ENCODE data around the gene FEV. TPM values are rescaled to one million over a fixed set of nuclear protein-coding genes. Genes with fewer than 3 reads are reported as not detected.

FEV gene
- total RNA-seq, result not detected

GRCh38 chr2:218985021-218985324 is at the start of gene FEV:
Gene FEV (minus strand): TSS chr2:218985184. CDS start chr2:218985075, 109 bp downstream.
- peaks cover 22% of the 10 kb centered on the region for H3K4me1 Mint-ChIP-seq (ENCODE audit: low read depth)
- CTCF ChIA-PET, result interaction anchor here (5.7 kb wide), 1 partner anchor 11 kb away, joined by 58 read pairs; no protein-coding TSS in a partner anchor
- H3K4me3 Mint-ChIP-seq, result no peak within 1 kb of the TSS
- POLR2A ChIA-PET, result no interaction called here
- peak within 1 kb of the TSS; percentile 5 for H3K27ac Mint-ChIP-seq
- no peak for DNase-seq
- ATAC-seq, result no peak
- H3K36me3 Mint-ChIP-seq (ENCODE audit: low read depth), result peaks cover 2% of the 10 kb centered on the region
- H3K27me3 Mint-ChIP-seq (ENCODE audit: low read depth), result peaks cover 82% of the 10 kb centered on the region
- H3K9me3 Mint-ChIP-seq (ENCODE audit: insufficient read depth), result no peaks in the 10 kb centered on the region

- H3K27ac Mint-ChIP-seq, result no peak overlapping the region
- ChIA-PET POLR2A (no interaction called here), CTCF (no interaction called here)
- DNase-seq, result no peak
- no peaks in the 10 kb centered on the region for H3K36me3 Mint-ChIP-seq (ENCODE audit: low read depth)
- no peaks in the 10 kb centered on the region for H3K4me1 Mint-ChIP-seq (ENCODE audit: low read depth)
- H3K27me3 Mint-ChIP-seq (ENCODE audit: low read depth), result peaks cover 32% of the 10 kb centered on the region
- H3K4me3 Mint-ChIP-seq, result no peak overlapping the region
- ATAC-seq, result no peak
- no peaks in the 10 kb centered on the region for H3K9me3 Mint-ChIP-seq (ENCODE audit: insufficient read depth)
Observed at GRCh38 chr2:219032051-219032745, 47.2 kb upstream of the FEV start.

GRCh38 chr2:219031005-219031738 is 46.2 kb upstream of the FEV start:
- no peaks in the 10 kb centered on the region for H3K4me1 Mint-ChIP-seq (ENCODE audit: low read depth)
- ATAC-seq, result no peak
- no peak overlapping the region for H3K27ac Mint-ChIP-seq
- H3K36me3 Mint-ChIP-seq (ENCODE audit: low read depth), result no peaks in the 10 kb centered on the region
- ChIA-PET POLR2A (no interaction called here), CTCF (interaction anchor here (2.0 to 2.3 kb wide), 2 partner anchors 42 to 123 kb away, joined by 9 to 29 read pairs; no protein-coding TSS in a partner anchor)
- H3K4me3 Mint-ChIP-seq, result no peak overlapping the region
- DNase-seq, result no peak
- peaks cover 32% of the 10 kb centered on the region for H3K27me3 Mint-ChIP-seq (ENCODE audit: low read depth)
- H3K9me3 Mint-ChIP-seq (ENCODE audit: insufficient read depth), result no peaks in the 10 kb centered on the region

GRCh38 chr2:219030177-219030940 is 45.4 kb upstream of the FEV start:
- Mint-ChIP-seq H3K27ac (no peak overlapping the region), H3K4me1 (ENCODE audit: low read depth) (no peaks in the 10 kb centered on the region), H3K36me3 (ENCODE audit: low read depth) (no peaks in the 10 kb centered on the region), H3K4me3 (no peak overlapping the region), H3K27me3 (ENCODE audit: low read depth) (peaks cover 27% of the 10 kb centered on the region), H3K9me3 (ENCODE audit: insufficient read depth) (no peaks in the 10 kb centered on the region)
- CTCF ChIA-PET, result interaction anchor here (0.6 to 2.3 kb wide), 57 partner anchors 10 to 361 kb away, joined by 3 to 29 read pairs (median 5); partner anchors contain the start of genes CFAP65 and SLC23A3
- no peak for ATAC-seq
- POLR2A ChIA-PET, result interaction anchor here (0.5 kb wide), 1 partner anchor 22 kb away, joined by 3 read pairs; no protein-coding TSS in a partner anchor
- no peak for DNase-seq

- Mint-ChIP-seq H3K27ac (no peak overlapping the region), H3K27me3 (ENCODE audit: low read depth) (peaks cover 22% of the 10 kb centered on the region), H3K4me1 (ENCODE audit: low read depth) (no peaks in the 10 kb centered on the region), H3K36me3 (ENCODE audit: low read depth) (no peaks in the 10 kb centered on the region), H3K9me3 (ENCODE audit: insufficient read depth) (no peaks in the 10 kb centered on the region), H3K4me3 (no peak overlapping the region)
- CTCF ChIA-PET, result interaction anchor here (0.6 to 2.3 kb wide), 57 partner anchors 10 to 362 kb away, joined by 3 to 29 read pairs (median 5); partner anchors contain the start of genes CFAP65 and SLC23A3
- ATAC-seq (peak; percentile 91), DNase-seq (peak; percentile 82)
- POLR2A ChIA-PET, result no interaction called here
Observed at GRCh38 chr2:219029829-219030165, 44.8 kb upstream of the FEV start.

GRCh38 chr2:219028996-219029828 is 44.2 kb upstream of the FEV start:
- Mint-ChIP-seq H3K27ac (no peak overlapping the region), H3K27me3 (ENCODE audit: low read depth) (peaks cover 16% of the 10 kb centered on the region), H3K9me3 (ENCODE audit: insufficient read depth) (no peaks in the 10 kb centered on the region), H3K36me3 (ENCODE audit: low read depth) (no peaks in the 10 kb centered on the region), H3K4me3 (no peak overlapping the region), H3K4me1 (ENCODE audit: low read depth) (no peaks in the 10 kb centered on the region)
- peak; percentile 14 for ATAC-seq
- no peak for DNase-seq
- ChIA-PET POLR2A (no interaction called here), CTCF (interaction anchor here (0.6 to 2.3 kb wide), 55 partner anchors 10 to 362 kb away, joined by 3 to 29 read pairs (median 4); partner anchors contain the start of genes CFAP65 and SLC23A3)

- POLR2A ChIA-PET, result no interaction called here
- Mint-ChIP-seq H3K36me3 (ENCODE audit: low read depth) (no peaks in the 10 kb centered on the region), H3K4me1 (ENCODE audit: low read depth) (no peaks in the 10 kb centered on the region), H3K9me3 (ENCODE audit: insufficient read depth) (no peaks in the 10 kb centered on the region), H3K27ac (no peak overlapping the region), H3K4me3 (no peak overlapping the region), H3K27me3 (ENCODE audit: low read depth) (peaks cover 8% of the 10 kb centered on the region)
- CTCF ChIA-PET, result interaction anchor here (0.6 to 2.0 kb wide), 3 partner anchors 30 to 131 kb away, joined by 3 to 15 read pairs (median 3); no protein-coding TSS in a partner anchor
- ATAC-seq, result no peak
- DNase-seq, result no peak
Observed at GRCh38 chr2:219028141-219028540, 43.2 kb upstream of the FEV start.

GRCh38 chr2:219027511-219028055 is 42.6 kb upstream of the FEV start:
- ChIA-PET CTCF (interaction anchor here (1.0 to 1.6 kb wide), 3 partner anchors 48 to 127 kb away, joined by 3 to 5 read pairs (median 4); no protein-coding TSS in a partner anchor), POLR2A (no interaction called here)
- no peak for ATAC-seq
- Mint-ChIP-seq H3K4me1 (ENCODE audit: low read depth) (no peaks in the 10 kb centered on the region), H3K36me3 (ENCODE audit: low read depth) (no peaks in the 10 kb centered on the region), H3K4me3 (no peak overlapping the region), H3K27ac (no peak overlapping the region), H3K27me3 (ENCODE audit: low read depth) (peaks cover 4% of the 10 kb centered on the region), H3K9me3 (ENCODE audit: insufficient read depth) (no peaks in the 10 kb centered on the region)
- no peak for DNase-seq

- no peaks in the 10 kb centered on the region for H3K27me3 Mint-ChIP-seq (ENCODE audit: low read depth)
- H3K4me3 Mint-ChIP-seq, result no peak overlapping the region
- no peak overlapping the region for H3K27ac Mint-ChIP-seq
- POLR2A ChIA-PET, result no interaction called here
- DNase-seq (no peak), ATAC-seq (no peak)
- H3K36me3 Mint-ChIP-seq (ENCODE audit: low read depth), result no peaks in the 10 kb centered on the region
- no peaks in the 10 kb centered on the region for H3K4me1 Mint-ChIP-seq (ENCODE audit: low read depth)
- no peaks in the 10 kb centered on the region for H3K9me3 Mint-ChIP-seq (ENCODE audit: insufficient read depth)
- CTCF ChIA-PET, result interaction anchor here (0.6 to 1.6 kb wide), 4 partner anchors 47 to 133 kb away, joined by 3 to 5 read pairs (median 4); no protein-coding TSS in a partner anchor
Observed at GRCh38 chr2:219026946-219027345, 42.0 kb upstream of the FEV start.

GRCh38 chr2:219025637-219026585 is 40.9 kb upstream of the FEV start:
- peaks cover under 1% of the 10 kb centered on the region for H3K27me3 Mint-ChIP-seq (ENCODE audit: low read depth)
- DNase-seq (no peak), ATAC-seq (no peak)
- no peaks in the 10 kb centered on the region for H3K4me1 Mint-ChIP-seq (ENCODE audit: low read depth)
- no peak overlapping the region for H3K27ac Mint-ChIP-seq
- H3K36me3 Mint-ChIP-seq (ENCODE audit: low read depth), result no peaks in the 10 kb centered on the region
- POLR2A ChIA-PET, result no interaction called here
- no peak overlapping the region for H3K4me3 Mint-ChIP-seq
- CTCF ChIA-PET, result interaction anchor here (0.9 to 1.6 kb wide), 2 partner anchors 94 to 129 kb away, joined by 3 to 5 read pairs; no protein-coding TSS in a partner anchor
- no peaks in the 10 kb centered on the region for H3K9me3 Mint-ChIP-seq (ENCODE audit: insufficient read depth)

Data from activated CD8-positive, alpha-beta T cell treated with anti-CD3 and anti-CD28 coated beads, Interleukin-2, amount 10 ng/mL, durations not matched to agents 7 days and 5 days (primary cell).